Activated CD4-positive, alpha-beta T cell treated with anti-CD3 and anti-CD28 coated beads, Interleukin-2, Interleukin-6, amounts not matched to agents 100 ng/mL and 50 ng/mL, durations not matched to agents 16 hours and 8 hours (primary cell): ENCODE measurements around the gene KRT40.

Experiments used
- DNase-seq: peaks from one replicate; pipeline ENCODE4 v3.0.0-alpha.2; 2020

The KRT40 gene

DNA sequence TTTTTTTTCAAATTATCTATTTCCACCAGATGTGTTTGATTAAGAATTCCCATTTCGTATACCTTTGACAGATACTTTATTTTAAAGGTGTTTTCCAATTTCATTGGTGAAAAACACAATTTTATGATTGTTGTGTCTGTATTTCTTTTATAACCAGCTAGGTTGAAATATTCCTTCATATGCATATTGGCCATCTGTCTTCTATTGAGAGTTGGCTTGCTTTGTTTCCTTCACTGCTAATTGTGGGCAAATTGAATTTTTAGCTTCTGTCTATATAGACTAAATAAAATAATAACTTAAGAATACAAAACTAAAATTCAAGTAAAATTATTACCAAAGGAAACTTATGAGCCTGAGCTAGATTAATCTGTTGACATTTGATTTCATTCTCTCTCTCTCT lies 11.0 kb upstream of the KRT40 start:
- no peak for DNase-seq

DNA sequence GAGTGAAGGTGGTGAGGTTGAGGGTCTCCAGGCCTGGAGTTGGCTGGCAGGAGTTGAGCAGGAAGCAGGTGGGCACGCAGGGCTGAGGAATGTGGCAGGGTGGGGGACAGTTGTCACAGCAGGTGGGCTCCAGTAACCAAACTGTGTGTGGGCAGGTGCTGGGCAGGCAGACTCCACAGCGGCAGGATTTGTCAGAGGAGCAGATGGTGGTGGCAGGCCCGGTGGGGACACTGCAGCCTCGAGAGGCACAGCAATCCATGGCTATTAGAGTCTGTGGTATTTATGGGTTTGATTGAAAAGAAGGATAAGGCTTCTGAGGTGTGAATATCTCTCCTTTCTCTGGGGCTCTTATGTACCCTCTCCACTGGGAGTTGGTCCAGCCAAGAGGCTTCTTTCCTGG lies 9.7 kb upstream of the KRT40 start, which contains the start of gene KRTAP3-3:
Gene KRTAP3-3 (minus strand): TSS at position 326 of the 400 bp plus-strand sequence. CDS start 67 bp downstream, at position 259.
- DNase-seq = no peak

DNA sequence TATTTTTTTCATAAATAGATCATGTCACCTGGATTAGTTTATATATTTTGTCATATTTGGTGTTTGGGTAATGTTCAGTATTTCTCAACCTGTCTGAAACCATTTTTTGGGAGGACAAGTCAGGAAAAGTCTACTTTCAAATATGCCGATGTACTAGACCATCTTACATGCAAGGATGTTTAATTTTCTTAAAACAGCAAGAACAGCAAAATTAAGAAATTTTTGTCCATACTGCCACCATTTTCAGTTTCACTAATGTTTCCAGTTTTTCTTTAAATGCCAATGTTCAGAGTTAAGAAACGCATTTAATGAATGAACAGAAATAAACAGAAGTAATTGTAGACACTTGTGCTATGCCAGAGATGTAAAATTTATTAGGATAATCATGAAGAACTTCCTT lies 9.0 kb upstream of the KRT40 start:
- no peak for DNase-seq

DNA sequence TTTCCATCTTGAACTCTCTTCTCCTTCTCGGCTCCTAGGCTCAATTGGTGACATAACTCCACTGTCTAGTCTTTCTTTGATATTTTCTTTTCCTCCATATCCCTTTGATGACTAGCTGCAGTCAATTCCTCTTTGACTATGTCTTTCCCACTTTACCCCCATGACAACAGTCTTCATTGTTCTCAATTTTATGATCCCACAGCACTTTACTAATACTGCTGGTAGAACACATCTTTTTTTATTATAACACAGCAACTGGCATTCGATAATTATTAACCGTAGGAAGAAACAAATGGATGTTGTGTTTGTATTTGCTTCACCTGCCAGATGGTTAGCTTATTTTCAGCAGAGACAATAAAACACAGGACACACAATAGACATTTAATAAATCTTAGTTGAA lies 8.5 kb upstream of the KRT40 start:
- no peak for DNase-seq

DNA sequence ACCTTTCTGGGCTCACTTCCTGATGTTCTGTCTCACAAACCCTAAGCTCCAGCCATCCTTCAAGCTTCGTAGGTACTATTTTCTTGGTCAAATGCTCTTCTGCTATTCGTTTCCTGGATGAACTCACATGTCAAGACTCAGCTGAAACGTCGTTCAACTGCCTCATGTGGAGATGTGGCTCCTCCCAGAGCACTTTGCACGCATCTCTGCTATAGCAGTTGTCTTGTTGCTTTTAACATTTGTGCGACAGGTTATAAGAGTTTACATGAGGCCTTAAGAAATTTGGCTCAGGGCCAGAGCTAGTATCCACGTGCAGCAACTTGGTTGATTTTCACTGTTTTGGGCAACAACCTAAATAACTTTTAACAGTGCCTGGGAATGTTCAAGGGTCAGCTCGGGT lies 2.8 kb upstream of the KRT40 start:
- no peak for DNase-seq

DNA sequence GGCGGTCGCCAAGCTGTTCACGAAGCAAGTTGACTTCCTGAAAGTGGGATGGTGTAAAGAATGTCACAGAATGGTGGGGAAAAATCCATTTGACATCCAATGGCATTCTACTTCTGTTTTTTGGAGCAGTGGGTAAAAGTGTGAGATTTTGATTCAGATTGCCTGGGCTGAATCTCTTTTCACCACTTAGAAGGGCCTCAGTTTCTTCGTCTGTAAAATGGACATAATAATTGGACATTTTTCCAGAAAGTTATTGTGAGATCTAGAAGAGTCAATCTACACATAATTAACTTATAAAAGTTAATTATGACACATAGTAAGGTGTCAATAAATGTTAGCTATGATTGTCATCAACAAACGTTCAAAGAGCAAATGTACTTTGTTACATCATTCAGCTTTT lies 3.0 kb downstream of the KRT40 start:
- DNase-seq = no peak

DNA sequence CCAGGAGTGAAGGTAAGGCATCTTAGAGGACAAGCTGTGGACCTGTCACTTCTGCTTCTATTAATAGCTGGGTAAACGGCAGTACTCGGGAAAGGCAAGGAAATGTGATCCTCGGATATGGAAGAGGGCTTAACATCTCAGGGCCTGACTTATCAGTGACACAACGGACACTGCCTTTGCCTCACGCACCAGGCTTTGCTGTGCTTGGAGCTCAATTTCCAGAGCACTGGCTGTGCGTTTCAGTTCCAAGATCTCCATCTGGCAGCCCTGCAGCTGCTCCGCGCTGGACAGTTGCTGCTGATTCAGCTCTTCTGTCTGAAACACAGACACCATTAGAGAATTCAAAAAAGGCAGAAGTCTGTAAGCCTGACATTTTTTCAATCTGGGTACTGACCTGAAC lies 3.5 kb downstream of the KRT40 start:
- no peak for DNase-seq

DNA sequence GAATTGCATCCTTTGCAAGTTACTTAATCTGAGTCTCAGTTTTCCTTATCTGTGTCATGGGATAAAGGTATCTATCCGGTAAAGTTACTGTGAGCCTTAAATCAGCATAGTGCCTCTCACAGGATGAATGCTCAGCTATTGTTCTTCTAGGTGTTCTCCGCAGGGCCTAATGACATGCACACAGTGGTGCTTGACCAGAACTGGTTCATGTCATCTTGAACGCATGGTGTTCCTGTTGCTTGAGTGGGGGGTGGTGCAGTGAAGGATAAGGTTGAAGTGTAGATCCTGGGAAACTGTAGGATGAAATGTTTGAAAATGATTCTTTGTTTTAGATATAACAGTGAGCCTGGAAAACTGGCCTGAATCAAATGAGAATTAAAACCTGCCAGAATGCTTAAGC lies 4.0 kb downstream of the KRT40 start:
- no peak for DNase-seq

DNA sequence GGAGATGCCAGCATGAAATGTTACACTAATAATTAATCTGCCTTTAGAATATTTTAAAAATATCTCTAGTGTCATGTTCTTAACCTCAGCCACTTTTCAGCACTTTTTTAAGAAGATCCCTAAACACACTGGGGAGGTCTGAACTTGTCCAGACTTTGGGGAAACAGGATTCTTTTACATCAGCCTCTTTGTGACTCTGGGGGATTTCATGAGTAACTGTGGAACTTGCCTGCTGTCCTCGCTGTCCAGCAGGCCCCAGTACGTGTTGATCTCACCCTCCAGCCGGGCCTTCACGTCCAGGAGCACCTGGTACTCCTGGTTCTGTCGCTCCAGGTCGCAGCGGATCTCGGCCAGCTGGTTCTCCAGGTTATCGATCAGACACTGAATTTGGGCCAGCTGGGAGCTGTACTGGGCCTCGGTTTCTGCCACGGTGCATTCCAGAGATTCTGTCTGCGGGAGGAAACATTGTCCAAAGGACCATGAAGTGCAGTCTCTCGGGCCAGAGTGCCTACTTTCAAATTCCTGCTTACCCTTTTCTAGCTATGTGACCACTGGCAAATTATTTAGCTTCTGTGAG lies 5.5 kb downstream of the KRT40 start:
- no peak for DNase-seq

DNA sequence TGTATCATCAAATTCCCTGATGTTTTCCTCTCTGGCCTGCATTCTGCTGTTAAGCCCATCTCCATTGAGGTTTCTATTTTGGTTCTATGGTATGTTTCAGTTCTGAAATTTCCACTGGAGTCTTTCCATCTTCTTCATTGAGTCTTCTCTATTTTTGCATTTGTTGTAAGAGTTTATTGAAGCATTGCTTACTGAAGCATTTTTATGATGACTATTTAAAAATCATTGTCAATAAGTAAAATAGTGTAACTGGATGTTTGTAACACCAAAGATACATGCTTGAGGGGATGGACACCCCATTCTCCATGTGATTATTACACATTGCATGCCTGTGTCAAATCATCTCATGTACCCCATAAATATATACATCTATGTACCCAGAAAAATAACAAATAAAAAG lies 8.6 kb downstream of the KRT40 start:
- DNase-seq = no peak

DNA sequence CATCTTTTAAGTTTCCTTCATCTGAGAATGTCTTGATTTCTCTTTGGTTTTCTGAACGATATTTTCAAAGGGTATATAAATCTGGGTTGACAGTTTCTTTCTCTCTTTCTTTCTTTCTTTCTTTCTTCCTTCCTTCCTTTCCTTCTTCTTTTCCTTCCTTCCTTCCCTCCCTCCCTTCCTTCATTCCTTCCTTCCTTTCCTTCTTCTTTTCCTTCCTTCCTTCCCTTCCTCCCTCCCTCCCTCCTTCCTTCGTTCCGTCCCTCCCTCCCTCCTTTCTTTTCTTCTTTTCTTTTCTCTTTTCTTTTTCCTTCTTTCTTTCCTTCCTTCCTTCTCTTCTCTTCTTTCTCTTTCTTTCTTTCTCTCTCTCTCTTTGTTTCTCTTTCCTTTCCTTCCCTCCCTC lies 9.8 kb downstream of the KRT40 start:
- no peak for DNase-seq

DNA sequence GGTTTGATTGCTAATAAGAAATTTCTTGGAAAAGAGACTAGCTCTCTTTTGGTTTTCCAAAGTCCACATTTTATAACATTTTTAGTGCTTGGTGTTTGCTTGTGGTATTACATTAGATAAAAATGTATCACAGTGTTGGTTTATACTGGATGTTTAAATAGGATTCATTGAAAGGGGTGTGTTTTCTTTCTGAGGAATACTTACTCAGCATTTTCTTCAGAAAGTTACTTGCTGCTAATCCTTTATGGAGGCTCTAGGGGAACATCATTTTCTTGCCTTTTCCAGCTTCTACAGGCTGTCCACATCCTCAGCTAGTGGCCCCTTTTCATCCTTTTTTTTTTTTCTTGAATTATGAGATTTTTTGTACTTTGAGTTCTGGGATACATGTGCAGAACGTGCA lies 16.5 kb downstream of the KRT40 start:
- no peak for DNase-seq

DNA sequence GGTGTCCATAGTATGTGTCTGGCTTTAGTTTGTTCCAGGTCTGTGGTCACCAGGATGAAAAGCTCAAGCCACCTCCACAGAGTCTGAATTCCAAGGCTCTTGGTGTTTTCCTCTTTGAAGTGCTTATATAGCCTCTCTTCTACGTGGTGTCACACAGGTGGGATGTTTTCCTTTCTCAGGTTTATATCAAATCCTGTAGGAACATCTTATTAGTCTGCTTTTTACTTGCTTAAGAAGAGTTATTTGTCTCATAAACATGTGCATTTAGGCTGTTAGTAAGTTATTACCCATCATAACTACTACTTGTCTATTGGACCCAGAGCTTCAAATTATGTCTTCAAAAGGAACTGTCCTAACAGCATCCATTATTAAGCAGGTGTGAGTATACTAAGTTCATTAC lies 17.3 kb downstream of the KRT40 start, which contains the start of gene KRT39:
Gene KRT39 (minus strand): TSS at position 101 of the 400 bp plus-strand sequence. CDS start 92 bp downstream, at position 9.
- no peak for DNase-seq

DNA sequence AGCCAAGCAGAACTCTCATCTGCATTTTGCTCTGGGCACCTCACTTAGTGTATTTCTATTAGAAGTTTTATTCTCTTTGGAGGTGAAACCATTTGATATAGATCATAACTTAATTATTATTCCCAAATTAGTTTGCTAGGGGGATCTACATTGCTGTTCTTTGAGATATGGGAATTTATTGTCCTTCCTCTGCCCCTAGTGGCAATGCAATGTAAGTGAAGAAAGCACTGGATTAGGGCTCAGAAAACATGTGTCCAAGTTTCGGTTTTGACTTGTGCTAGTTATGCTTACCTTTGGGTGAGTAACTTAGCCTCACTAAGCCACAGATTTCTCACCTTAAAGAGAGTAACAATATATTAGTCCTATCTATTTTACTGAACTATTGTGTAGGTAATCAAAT lies 20.3 kb downstream of the KRT40 start:
- DNase-seq = peak; percentile 17

DNA sequence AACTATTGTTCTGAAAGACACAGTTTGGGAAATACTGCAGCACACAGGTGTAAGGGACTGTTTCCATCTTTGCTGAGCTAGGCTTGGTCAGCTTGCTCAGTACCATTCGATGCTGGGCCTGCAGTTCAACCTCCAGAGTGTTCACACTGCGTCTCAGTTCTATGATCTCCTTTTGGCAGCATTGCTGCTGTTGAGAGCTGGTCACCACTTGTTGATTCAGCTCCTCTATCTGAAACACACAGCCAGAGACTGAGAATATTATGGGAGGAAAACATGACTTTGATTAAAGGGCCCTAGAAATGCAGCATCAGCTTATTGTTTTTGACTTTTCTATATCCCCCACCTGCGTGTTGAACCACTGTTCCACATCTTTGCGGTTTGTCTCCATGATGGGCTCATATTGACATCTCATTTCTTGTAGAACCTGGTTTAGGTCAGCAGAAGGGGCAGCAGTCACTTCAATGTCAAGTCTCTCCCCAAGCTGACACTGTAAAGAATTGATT lies 22.0 kb downstream of the KRT40 start:
- no peak for DNase-seq

DNA sequence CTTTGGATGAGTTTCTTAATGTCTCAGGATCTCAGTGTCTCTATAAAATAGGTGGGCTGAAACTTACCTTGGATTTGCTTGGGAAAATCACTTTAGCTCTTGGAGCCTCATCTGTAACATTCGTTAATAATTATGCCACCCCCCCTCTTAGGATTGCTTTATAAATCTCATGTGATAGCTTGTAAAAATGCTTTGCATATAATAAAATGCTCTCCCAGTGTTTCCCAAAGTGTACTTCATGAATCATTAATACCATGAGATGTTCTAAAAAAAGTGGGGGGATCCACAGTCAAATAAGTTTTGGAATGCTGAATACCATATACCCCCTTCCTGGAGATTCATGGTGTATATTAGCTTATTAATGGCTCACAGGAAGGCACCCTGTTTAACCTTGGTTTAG lies 22.5 kb downstream of the KRT40 start:
- no peak for DNase-seq

DNA sequence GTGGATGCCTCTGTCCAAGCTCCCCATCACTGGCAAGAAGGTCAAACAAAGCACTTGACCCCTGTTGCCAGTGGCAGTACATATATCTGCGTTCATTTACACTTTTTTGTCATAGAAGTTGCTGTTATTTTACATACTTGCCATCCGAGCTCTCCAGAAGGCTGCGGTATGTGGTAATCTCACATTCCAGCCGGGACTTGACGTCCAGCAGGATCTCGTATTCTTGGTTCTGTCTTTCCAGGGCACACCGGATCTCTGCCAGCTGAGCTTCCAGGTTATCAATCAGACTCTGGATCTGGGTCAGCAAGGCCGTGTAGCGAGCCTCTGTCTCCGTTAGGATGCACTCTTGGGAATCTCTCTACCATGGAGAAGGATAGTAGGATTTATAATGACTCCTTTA lies 24.0 kb downstream of the KRT40 start:
- DNase-seq = no peak

DNA sequence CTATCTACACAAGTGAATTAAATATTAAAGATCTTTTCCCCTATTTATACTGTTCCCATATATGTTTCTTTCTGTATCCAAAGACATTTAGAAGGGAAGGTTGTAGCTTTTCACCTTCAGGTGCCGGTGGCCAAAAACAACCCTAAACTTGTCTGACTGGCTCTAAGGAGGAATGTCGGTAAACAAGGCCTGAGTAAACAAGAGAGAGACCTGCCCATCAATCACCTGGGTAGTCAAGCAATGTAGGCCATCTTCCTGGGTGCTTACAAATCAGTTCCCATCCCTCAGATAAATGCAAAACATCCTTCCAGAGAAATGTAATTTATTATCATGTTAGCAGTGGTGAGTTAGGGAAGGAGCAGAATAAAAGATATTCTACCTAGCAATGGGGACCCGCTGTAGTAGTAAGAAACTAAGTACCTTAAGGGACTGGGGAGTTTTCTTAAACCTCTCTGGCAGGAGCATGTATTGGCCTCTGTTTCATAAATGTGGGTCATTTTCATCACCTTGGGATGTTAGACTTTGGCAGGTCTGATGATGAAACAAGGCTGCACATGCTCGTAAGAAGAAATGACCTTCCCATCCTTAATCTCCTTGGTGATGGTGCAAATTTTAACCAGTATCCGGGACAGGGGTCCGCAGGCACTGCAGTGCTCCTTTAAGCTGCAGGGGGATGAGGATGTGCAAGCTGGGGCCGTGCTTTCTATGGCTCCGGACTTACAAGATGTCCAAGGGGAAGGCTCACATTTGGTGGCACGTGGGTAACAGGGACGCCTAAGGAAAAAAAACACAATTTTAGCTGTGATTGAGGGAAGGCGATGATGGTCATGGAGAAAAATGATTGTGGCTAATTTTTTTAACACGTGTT lies 25.8 kb downstream of the KRT40 start:
- no peak for DNase-seq

DNA sequence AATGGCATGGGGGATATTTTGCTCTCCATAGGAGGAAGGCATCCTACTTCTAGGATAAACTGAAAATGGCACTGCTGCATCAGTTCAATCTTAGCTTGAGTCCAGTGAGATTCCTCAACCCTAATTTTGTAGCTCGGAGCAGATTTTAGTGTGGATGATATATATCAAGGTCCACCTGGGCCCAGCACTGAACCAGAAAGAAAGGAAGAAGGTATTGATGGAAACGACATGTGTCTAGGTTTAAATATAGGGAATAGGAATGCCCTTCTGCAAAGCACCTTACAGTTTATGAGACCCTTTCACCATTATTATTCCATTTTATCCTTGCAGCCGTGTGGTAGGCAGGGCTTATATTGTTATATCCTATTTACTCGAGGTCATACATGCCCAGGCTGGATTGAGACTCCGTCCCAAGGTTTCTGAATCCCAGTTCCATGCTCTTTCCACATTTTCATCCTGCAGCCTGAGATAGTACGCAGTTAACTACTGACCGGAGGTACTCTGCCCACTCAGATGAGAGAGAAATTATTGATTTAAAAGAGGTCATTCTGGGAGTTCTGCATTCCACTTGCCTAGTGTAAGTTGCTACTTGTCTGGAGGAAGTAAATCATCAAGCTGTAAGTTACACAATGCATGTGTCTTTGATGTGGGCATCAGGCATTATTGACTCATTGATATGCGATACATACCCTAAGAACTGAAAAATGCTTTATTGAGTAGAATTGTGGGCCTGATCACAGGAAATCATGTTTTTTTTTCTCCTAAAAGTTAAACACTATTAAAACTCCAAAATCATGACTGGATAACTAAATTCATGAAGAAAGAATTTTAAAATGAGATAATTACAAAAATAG lies 27.5 kb downstream of the KRT40 start:
- no peak for DNase-seq

DNA sequence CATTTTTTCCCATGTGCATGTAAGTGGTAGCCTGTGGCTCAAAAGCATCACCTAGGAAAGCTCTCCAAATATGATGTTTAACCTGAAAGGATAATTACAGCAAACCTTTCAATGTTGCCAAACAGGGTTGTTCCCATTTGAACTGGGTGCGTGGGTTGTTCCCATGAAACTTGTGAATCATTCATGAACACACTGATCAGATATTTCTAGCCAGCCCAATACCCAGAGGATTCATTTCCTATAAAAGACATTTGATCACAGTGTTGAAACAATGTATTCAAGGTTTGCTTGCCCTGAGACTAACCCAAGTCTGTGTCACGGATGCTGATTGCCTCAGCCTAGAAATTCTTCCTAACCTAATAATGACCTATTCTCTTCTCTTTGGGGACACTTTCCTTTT lies 30.2 kb downstream of the KRT40 start:
- no peak for DNase-seq

DNA sequence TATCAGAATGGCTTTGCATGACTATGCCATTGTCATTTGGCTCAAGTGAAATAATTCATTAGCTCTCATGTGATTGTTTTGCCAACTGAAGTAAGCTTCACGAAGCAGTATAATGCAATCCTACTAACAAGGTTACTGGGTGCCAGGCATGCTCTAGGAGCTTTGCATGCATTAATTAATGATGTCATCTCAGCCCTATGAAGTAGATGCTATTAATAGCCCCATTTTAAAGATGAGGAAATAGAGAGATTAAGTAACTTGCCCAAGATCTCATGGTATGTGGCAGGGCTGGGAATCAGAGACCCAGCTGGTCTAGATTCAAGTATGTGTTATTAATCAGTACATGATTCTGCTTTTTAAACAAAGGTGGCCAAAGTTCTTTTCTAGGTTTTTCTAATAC lies 31.5 kb downstream of the KRT40 start:
- DNase-seq = no peak

DNA sequence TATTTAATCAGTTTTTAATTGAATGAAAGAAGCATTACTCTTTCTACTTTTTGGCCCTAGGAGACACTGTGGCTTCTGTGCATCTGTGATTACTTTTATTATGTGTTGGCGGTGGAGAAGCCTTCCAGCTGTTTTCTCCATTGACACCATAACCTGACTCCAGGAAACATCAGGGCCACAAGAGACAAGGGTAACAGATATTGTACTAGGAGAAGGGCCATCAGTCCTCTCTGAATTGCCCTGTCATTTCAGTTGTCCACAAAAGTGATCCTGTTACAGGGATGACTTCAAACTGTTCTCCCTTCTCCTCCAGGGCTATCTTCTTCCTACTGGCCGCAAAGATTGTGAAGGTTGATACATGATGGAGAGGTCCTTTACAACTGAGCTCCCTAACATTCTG lies 32.0 kb downstream of the KRT40 start:
- no peak for DNase-seq

DNA sequence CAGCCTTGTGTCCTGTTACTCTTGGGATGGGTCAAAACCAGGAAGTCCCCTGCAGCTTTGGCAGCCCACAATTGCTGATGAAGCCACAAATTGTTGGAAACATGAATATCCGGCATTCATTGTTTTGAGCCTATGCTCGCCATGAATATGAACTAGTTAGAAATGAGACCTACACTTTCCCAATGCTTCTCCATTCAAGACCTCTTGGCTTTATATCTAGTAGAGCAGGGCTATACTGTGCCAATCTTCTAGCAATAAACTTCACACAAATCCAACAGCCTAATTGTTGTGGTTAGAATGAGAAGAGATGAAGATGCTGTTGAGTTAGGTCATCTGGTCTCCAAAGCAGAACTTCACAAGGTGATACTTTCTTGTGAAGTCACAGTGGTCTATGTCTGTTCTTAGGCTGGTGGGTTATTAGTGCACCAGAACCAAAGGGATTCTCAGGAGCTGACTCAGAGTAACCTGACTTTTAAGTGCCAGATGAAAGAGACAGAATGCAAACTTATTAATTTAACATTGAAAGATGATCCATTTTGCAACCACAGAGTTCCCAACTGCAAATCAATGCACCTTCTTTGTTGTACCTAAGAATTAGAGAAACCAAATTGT lies 33.0 kb downstream of the KRT40 start:
- DNase-seq = no peak
